ENCODE measurements around the gene POMGNT2.

The POMGNT2 gene

DNA sequence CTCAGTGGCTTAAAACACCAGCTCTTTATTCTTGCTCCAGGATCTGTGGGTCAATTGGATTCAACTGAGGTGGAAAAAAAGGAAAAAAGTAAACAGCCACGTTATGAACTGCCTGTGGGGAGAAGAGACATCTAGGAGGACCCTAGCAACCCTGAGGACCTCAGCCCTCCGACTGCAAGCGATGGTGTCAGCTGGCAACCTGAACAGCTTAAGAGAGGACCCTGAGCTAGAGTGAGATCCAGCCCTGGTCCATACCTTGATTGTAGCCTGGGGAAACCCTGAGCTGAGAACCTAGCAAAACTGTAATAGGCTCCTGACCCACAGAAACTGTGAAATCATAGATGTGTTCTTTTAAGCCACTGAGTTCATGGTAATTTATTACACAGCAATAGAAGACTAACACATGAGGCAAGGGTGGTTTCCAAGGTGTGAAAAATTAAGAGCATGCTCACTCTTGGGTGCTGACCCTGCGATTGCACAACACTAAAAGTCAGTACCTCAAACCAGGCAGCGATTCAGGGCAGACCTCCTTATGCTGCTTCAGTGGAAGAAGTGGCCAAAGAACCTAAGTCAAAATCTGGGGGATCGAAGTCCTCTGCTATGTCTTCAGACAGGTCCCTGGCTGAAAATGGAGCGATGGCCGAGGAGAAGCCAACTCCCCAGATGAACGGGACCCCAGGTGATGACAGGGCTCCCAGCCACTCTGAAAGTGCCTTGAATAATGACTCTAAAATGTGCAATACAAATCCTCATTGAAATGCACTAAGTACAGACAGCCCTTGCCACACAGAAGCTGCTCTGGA, 69.1 kb downstream of the POMGNT2 start:
- H3K4me3 ChIP-seq (ENCODE audit: low read length) = no peak overlapping the region
- TF ChIP-seq, protein P1, sequence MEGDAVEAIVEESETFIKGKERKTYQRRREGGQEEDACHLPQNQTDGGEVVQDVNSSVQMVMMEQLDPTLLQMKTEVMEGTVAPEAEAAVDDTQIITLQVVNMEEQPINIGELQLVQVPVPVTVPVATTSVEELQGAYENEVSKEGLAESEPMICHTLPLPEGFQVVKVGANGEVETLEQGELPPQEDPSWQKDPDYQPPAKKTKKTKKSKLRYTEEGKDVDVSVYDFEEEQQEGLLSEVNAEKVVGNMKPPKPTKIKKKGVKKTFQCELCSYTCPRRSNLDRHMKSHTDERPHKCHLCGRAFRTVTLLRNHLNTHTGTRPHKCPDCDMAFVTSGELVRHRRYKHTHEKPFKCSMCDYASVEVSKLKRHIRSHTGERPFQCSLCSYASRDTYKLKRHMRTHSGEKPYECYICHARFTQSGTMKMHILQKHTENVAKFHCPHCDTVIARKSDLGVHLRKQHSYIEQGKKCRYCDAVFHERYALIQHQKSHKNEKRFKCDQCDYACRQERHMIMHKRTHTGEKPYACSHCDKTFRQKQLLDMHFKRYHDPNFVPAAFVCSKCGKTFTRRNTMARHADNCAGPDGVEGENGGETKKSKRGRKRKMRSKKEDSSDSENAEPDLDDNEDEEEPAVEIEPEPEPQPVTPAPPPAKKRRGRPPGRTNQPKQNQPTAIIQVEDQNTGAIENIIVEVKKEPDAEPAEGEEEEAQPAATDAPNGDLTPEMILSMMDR (conservative IDR thresholded peaks at IDR 0.05; ENCODE audit: low read length) = no peak
- DNase-seq (ENCODE audit: low read depth) = no peak

DNA sequence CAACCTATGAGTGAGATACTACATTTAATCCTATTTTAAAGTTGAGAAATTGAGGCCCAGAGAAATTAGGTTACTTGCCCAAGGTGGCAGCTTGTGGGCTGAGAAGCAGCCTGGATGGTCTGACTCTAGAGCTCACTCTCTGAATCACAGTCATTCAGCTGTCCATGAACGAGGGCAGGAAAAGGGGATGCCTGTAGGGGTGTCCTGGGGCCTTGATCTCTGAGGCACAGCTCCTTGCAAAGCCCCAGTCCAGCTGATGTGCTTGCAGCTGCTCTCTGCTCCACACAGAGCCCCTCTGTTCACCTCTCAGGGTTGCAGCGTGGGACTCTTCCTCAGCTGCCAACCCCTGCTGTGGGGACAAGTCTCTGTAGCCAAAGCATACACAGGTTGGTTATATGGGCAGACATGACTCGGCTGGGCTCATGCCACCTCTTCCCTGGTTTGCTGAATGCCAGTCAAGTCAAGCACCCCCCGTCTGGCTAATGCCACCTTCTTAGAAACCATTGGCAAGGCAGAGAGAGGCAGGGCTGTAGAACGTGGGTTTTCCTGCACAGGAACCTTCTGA, 70.0 kb downstream of the POMGNT2 start:
- no peak overlapping the region for H3K4me3 ChIP-seq (ENCODE audit: low read length)
- TF ChIP-seq, protein P1 (conservative IDR thresholded peaks at IDR 0.05; ENCODE audit: low read length) = no peak
- DNase-seq (ENCODE audit: low read depth) = no peak

DNA sequence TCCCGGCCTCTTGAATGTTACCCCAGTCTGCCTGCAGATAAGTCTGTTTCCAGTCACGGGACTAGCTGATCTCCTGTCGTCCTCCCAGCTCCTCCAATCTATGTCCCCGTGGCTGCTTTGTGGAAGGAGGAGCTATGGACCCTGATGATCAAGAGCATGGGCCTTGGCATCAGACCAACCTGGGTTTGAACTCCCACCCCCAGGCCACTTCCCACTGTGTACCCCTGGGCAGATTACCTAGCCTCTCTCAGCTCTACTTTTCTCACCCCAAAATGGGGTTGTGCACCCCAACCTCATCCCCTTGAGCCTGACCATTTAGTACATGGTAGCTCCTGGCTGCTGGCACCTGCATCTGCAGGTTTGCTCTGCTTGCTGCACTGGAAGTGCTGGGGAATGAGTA, 71.0 kb downstream of the POMGNT2 start:
- no peak overlapping the region for H3K4me3 ChIP-seq (ENCODE audit: low read length)
- TF ChIP-seq, protein P1 (conservative IDR thresholded peaks at IDR 0.05; ENCODE audit: low read length) = no peak

DNA sequence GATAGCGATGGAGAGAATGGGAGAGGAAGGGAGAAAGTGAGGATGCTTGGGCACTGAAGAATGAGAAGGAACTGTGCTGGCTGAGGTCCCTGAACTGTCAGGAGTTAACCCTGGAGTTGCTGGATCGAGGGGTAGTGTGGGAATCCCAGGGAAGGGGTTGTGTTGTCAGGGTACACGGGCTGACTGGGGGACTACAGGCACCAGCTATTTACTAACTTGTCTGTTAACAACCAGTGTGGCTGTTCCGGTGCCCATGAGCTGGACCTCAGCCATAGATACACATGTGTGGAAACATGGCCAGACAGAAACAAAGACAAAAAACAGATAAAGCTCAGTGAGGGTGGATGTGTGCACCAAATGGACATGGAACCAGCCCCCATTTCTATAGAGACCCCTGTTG, 71.7 kb downstream of the POMGNT2 start:
- TF ChIP-seq, protein P1 (conservative IDR thresholded peaks at IDR 0.05; ENCODE audit: low read length) = no peak
- no peak for DNase-seq (ENCODE audit: low read depth)

More for the DNA sequence above, 71.0 kb downstream of the POMGNT2 start:
- no peak for DNase-seq (ENCODE audit: low read depth)

DNA sequence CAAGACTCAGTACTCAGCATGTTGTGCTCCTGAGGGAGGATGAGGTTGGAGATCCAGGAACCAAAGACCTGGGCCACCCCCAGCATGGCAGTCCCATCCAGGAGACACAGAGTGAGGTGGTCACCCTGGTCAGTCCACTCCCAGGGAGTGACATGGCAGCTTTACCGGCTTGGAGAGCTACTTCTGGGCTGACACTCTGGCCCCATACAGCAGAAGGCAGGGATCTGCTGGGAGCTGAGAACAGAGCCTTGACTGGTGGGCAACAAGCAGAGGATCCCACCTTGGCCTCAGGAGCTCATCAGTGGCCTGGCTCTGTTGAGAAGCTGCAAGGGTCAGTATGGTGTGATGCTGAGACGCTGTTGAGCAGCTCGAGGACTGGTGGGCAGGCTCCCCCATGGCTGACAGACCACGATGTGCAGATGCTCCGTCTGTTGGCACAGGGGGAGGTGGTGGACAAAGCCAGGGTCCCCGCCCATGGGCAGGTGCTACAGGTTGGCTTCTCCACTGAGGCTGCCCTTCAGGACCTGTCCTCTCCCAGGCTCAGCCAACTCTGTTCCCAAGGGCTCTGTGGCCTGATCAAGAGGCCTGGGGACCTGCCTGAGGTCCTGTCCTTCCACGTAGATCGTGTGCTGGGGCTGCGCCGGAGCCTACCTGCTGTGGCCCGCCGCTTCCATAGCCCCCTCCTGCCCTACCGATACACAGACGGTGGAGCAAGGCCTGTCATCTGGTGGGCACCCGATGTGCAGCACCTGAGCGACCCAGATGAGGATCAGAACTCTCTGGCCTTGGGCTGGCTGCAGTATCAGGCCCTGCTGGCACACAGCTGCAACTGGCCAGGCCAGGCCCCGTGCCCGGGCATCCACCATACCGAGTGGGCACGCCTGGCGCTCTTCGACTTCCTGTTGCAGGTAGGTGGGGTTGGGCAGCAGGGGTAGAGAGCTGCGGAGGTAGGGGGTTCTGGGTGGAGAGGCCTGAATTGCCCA, 72.9 kb downstream of the POMGNT2 start:
- TF ChIP-seq, protein P1 (conservative IDR thresholded peaks at IDR 0.05; ENCODE audit: low read length) = no peak
- no peak for DNase-seq (ENCODE audit: low read depth)
- no peak overlapping the region for H3K4me3 ChIP-seq (ENCODE audit: low read length)

More for the DNA sequence above, 71.7 kb downstream of the POMGNT2 start:
- no peak overlapping the region for H3K4me3 ChIP-seq (ENCODE audit: low read length)

DNA sequence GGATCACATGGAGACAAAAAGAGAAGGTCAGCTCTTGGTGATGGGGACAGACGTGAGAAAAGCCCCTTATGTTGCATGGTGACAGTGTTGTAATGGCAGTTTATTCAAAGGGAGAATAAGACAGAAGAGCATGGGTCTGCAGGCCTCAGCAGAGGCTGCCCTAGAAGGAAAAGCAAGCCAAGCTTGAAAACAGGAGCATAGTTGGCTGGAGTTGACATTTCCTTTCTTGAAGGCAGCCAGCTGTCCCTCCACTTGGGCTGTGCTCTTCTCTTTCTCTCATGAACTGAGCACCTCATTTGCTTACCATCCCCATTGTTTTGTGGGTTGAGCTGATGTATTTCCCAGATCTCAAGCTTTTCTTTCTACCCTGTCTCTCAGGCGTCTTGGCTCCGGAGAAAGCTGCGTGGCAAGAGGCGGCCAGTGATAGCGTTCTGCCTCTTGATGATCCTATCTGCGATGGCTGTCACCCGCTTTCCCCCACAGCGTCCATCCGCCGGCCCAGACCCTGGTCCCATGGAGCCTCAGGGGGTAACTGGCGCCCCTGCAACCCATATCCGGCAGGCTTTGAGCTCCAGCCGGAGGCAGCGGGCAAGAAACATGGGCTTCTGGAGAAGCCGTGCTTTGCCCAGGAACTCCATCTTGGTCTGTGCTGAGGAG, 73.9 kb downstream of the POMGNT2 start:
- no peak for DNase-seq (ENCODE audit: low read depth)
- H3K4me3 ChIP-seq (ENCODE audit: low read length) = no peak overlapping the region
- TF ChIP-seq, protein P1 (conservative IDR thresholded peaks at IDR 0.05; ENCODE audit: low read length) = no peak
